ENCODE results near the gene SPACA9.
A peak's percentile ranks its signal among the peaks of the same experiment; 100 is the strongest.

Gene SPACA9

DNA sequence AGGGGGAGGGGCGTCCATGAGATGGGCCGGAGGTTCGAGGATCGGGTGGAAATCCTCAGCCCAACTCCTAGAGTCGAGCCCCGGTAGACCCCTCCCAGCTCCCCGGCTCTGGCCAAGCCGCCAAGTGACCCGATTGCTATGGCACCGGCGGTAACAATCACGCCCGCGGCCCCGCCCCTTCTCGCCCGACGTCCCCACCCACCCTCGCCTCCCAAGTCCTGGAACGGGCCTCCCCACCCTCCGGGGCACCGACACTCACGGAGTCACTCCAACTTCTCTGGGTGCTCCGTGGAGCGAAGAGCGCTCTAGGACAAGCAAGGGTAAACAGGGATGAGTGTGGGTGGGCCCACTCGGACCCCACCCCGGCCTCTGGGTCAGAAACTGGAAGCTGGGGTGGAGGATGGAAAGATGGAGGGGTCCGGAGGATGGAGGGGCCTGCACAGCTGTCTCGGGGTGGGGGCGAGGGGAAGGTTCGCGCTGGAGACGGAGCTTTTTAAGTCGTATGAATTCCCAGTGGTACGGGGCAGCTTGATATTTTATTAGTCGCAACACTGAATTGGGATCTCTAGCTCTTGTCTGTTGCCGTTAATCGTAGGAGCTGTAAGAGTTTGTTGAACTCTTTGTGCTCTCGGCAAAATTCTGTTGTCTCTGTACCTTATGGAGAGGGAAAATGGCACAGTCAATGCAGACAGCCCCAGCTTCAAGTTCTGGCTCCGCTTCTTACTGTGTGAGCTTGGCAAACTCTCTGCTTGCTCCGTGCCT, at the start of gene SPACA9:
Gene SPACA9, plus strand, starts transcription at position 204 of the 762 bp plus-strand sequence. CDS start 5,050 bp downstream, outside the sequence.
- DNase-seq, result peak in 1 of 2 experiments; percentile 46

DNA sequence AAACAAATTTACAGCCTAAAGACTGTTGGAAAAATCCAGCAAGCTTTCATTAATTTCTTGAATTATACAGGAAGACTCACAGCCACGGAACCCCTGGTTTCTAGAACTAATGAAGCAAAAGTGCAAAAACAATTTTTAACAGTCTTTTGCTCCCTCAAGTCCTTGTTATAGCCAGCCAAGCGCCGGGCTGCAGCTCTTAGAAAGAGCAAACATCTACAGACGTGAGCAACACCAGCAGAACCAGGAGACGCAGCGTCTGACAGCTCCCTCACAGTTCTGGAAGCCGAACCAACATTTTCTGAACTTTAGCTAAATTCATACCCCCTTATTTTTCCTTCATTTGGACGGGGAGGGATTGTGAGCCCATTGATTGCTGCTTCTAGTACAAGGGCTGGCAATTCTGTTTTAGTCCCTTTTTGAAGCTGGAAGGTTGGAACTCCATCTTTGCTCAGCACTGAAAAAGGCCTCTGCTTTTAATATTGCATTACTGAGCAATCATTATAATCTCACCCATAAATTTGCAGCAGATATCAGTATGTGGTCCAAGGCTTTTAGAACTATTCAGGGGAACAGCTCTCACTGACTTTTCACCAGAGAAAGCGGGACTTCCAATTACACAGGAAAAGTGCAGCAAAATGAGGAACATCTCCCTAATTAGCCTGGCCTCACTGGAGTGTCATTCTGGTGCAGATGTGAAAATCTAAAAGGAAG, 46.4 kb upstream of the SPACA9 start:
- no peak for DNase-seq

DNA sequence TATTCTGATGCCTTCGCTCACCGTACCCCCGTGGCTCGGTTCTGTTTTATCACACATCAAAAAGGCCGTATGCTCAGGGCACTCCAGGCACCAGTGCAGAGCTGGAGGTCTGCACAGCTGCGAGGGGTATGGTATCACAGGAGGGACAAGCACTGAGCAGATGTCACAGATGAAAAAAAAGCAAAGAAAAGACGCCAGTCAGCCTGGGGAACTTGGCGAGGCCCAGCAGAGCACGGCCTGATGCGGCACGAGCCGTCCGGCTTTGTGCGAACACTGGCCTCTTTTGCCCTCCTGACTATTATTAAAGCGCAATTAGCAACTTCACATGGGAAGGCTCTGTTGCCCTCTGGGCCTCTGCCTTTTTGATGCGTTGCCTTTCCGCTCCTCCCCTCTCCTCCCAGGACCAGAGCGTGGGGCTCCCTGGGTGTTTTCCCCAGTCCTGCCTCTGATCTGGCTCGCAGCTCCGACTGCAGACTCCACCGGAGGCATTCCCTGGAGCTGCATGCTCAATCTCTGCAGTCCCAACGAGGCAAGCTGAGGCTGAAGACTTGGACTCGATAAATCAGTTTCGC, 45.1 kb upstream of the SPACA9 start:
- no peak for DNase-seq

DNA sequence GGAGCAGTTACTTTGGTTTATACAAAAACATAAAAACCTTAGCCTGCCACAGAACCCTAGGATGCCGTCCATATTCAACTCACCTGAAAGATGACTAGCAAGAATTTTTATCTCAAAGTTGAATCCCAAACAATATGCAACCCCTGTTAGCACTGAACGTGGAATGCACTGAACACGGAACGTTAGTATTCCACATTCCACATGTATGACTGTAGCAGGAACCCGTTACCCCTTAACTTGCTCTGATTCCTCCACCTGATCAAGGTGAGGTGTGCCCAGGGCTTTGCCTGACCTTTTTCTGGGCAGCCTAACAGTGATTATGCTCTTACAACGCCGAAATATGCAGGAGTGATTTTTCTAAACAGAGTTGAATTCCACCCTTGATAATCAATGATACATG, 44.4 kb upstream of the SPACA9 start:
- no peak for DNase-seq

DNA sequence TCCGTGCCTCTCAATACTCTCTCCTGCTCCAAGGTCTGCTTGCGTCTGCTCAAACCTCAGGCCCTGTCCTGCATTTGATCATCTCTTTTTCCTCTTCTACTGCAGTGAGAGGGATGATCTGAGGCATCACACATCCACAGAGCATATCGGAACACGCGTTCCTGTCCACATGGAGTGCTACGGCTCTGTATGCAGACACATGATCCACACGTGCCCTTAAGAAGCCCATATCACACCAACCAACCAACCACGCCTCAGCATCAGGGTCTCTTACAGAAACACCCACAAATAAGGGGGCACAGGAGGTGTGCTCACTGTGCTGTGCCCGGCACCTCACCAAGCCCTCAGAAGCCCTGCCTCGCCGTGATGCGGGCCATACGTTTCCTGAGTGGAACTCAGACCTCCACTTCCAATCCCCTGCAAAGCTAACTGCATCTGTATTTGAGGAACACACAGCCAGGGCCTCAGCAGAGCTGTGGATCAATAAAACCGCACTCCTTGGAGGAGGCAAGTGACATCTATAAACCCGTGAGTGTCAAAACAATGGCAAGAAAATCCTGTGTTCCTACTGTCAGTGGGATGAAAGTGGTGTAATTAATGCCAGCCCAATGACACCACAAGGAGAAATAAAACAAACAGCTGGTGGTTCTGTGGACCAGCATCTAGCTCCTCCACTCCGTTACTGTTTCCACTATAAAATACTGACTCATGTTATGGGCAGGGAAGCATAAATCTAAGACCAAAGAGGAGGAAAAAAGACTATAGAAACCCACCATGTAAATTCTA, 41.0 kb upstream of the SPACA9 start:
- DNase-seq, result no peak

DNA sequence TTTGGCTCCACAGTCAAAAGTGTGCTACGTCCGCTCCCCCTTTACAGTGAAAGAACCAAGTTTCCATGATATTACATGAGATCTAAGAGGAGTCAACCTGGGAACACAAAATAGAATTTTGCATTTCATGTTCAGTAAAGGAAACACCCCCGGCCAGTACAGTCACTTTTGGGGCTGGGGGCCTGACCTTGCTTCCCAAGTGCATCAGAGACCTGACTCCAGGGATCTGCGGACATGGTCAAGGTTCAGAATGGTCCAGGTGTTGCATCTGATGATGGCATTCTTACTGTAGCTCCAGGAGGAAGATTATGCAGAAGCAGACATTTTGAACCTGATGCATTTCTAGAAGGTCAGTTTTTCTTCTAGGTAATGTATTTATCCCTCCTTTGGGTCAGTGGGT, 40.4 kb upstream of the SPACA9 start:
- no peak for DNase-seq

DNA sequence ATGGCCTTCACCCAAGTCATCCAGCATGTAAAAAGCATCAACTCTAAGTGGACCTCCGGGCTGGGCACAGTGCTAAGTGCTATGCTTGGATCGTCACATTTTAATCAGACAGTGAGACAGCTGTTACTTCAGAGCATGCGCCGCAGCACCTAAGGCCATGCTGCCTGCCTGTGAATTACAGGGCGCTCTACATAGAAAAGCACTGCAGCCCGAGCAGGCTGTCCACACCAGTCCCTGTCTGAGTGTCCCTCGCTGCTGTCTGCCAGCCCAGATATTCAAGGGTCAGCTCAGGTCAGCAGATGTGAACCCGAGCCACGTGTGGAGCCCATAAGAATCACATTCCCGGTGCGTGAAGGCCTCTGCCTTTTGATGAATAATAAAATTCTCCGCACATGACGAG, 37.7 kb upstream of the SPACA9 start:
- no peak for DNase-seq

DNA sequence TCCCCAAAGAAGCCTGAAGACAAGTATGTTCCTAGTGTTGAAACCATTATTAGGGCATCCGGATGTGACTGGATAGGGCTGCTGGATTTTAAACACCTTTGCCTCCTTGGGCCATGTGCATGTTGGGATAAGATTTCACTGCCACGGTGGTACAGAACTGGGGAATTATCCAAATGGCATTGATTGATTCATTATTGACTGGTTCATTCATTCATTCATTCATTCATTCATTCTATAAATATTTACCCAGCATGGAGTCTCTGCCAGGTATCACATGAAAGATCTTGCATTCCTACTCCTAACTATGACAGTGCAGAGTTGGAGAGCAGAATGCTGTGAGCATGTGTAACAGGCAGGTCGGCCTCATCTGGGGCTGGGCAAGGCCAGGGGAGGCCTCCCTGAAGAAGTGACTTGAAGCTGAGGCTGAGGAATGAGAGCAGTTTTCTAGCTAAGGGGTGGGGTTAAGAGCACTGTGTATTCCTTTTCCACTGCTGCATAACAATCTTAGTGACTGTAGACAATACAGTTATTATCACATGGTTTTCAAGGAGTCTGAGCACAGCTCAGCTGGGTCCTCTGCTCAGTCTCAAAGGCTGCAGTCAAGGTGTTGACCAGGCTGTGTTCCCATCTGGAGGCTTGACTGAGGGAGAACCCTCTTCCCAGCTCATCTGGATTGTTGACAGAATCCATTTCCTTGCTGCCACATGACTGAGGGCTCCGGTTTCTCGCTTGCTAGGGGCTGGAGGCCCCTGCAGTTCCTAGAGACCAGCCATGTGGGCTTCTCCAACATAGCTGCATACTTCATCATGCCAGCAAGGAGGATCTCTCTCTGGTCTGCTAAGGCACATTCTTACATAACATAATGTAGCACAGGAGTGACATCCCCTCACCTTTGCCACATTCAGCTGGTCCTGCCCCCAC, 36.3 kb upstream of the SPACA9 start:
- no peak for DNase-seq

DNA sequence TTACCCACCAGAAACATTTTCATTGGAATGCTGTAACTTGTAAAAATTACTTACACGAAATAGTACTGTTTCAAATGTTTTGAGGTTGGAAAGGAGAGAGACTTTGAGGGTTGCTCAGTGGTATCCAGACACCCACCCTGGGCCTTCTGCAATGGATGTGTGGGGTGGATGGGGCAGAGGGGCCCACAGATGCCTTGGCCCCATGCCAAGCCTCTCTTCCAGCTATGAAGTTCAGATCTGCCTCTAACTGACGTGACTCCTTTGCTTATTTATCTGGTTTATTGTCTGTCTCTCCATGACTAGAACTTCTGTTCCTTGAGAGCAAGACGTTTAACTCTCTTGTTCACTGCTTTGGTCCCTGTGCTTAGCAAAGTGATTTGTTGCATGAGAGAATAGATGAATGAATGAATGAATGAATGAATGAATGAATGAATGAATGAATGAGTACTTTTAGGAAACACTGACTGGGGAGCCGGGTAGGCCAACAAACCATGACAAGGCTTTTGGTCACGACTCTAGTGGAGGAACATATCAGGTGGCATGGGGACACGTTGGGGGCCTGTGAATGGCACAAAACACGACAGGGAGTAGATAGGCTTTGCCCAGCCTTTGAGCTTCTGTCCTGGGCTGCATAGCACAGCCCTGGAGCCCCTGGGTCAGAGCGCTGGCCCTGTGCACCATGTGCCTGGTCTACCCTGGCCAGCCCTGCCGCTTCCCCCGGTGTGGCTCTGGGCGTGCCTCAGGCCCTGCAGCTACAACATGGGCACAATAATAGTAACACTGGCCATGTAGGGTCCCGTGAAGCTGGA, 32.4 kb upstream of the SPACA9 start:
- DNase-seq, result no peak

DNA sequence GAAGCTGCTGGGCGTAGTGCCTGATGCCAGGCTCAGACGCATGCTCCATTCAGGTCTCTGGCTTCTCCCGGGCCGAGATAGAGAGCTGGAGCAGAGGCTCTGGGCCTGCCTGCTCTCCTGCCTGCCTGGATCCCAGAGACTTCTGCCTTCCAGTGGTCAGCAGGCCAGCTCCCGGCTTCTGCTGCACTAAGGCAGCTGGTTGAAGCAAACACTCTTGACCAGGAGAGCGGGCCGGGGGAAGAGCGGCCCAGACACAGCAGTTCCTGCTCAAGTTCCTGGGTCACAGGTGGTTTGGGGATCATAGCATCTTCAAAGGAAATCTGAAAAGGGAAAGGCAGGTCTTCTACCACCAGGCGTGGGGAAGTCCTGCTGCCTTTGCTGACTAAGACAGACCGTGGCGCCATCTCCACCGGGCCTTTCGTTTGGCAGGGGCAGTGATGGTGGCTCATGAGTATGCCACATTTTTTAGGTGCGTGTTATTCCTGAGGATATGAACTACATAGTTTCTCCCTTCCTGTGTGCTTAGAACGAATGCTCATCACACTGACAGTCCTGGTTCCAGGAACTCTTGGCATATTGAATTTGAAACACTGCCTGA, 31.7 kb upstream of the SPACA9 start:
- DNase-seq, result no peak

DNA sequence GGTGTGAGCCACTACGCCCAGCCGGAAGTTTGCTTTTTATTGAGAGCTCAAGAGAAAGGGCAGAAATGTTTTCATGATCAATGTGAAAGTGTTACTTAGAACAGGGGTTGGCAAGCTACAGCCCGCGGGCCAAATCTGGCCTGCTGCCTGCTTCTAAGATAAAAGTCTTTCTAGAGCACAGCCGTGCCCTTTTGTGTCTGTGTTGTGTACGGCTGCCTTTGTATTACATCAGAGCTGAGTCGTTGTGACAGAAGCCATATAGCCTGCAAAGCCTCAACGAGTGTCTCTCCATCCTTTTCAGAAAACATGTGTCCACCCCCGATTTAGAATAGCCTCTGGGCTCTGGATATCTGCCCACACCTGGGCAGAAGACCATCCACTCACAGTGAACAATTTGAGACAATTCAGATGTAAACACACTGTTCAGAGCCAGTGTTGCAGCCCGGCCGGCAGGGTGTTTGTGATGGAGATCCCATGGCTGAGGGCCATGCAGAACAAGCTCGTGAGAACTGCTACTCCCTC, 29.5 kb upstream of the SPACA9 start:
- DNase-seq, result no peak

DNA sequence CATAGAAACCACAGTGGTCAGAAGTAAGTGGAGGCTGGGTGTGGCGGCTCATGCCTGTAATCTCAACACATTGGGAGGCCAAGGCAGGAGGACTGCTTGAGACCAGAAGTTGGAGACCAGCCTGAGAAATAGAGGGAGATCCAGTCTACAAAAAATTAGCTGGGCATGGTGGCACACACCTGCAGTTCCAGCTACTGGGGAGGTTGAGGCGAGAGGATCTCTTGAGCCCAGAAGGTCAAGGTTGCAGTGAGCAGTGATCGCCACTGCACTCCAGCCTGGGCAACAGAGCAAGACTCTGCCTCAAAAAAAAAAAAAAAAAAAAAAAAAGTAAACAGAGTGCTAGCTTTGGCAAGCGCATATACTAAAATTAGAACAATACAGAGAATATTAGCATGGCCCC, 25.2 kb upstream of the SPACA9 start:
- no peak for DNase-seq

DNA sequence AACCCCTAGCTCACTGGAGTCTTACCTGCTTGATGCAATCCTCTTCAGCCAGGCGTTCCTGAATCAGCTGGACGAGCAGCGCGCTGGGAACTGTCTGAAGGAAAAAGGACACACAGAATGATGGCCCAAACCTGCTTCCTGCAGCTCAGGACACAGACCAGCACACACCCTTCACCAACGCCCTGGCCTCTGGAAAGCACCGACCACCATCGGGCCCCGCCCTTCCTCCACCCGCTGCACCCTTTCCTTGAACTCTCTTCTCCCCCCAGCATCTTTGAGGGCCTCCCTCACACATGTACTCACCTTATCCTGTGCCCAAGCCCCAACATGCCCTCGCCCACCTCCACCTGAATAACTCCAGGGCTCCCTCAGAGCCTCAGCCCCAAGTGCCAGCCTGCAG, 23.9 kb upstream of the SPACA9 start:
- DNase-seq, result no peak

DNA sequence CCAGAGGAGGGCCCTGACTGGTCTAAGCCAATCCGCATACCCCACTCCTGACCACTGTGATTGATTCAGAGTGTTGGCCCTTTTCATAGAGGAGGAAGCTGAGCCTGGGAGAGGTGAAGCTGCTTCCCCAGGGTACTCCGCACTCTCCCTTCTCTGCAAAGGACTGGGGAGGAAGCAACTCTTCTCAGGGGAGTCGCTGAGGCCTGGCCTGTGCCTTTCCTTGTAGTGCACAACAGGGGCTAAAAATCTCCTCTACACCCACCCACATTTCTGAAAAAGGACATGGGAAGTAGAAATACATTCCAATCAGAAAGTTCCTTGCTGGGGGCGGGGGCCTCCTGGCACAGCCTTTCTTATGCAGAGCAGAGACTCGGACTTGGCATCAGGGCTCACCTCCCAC, 22.8 kb upstream of the SPACA9 start:
- DNase-seq, result no peak

DNA sequence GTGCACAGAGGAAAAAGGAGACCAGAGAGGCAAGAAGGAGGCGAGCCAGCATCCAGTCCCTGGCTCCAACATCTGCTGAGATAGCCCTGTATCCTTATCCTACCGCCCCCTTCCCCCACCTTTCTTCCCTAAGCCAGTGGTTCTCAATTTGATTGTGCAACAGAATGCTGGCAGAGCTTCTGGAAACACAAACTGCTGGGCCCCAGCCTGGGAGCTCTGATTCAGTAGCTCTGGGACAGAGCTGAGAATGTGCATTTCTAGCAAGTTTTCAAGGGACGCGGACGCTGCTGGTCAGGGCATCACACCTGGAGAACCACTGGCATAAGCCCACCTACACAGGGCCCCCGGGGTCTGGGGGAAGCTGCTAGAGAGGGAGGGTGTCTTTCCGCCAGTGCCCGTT, 21.7 kb upstream of the SPACA9 start:
- no peak for DNase-seq

DNA sequence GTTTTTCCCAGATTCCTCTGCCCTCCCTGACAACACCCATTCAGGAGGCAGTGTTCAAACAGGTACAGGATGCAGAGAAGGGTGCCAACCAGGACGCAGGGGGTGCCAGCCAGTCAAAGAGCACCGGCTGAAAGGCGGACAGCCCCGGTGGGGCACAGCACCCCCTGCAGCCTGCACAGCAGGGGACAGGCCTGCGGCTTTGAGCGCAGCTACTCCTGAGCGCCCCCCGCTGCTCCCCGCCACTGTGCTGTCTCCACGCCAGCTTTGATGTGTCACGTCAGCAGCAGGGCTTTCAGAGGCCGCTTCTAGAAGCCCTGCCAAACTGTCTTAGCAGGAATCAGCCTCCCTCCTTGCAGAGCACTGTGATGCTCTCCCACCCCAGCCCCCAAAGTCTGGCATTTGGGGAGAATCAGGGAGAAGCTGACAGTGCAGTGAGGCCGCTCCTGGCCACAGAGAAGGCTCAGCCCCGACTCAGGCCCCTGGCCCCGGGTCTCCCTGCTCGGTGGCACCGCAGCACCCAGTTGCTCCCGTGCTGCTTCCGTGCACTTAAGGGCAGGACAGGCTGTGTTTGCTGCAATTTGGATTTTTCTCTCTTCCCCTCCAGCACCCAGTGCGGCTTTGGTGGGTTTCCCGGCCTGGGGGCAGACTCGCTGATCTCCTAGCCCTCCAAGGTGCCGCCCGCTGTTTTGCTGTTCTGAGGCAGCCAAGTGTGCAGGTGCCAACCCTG, 20.9 kb upstream of the SPACA9 start:
- DNase-seq, result no peak

DNA sequence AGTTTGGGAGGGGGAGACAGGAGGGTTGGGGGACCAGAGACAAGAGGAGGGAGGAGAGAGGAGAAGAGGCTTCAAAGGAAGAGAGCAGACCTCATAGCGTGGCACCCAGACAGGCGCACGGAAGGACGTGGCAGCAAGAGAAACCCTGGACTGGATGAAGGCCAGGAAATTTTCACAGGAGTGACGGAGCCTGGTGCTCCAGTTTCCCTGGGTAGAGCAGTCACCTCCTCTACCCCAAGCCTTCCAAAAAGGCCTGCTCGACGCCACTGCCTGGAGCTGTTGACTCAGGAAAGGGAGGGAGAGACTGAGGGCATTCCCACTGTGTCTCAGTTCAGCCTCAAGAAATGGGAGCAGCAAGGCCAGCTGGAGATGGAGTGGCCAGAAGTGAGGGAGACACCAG, 19.9 kb upstream of the SPACA9 start:
- no peak for DNase-seq

DNA sequence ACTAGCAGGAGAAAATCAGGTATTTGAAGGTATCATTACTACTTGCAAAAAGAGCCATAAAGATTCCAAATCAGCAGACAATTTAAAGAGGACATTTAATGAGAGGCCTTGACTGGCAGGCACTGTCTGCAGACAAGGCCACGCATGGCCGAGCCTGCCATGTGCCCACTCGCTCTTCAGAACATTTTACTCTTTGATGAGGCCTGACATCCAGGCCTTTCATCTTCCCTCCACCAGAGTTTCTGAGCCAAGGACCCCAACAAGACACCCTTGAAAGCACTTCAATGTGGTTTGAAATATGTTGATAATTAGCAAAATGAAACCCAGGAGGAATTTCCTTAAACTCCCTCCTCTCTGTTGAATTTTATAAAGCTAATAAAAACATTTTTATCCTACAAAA, 17.0 kb upstream of the SPACA9 start:
- DNase-seq, result no peak

DNA sequence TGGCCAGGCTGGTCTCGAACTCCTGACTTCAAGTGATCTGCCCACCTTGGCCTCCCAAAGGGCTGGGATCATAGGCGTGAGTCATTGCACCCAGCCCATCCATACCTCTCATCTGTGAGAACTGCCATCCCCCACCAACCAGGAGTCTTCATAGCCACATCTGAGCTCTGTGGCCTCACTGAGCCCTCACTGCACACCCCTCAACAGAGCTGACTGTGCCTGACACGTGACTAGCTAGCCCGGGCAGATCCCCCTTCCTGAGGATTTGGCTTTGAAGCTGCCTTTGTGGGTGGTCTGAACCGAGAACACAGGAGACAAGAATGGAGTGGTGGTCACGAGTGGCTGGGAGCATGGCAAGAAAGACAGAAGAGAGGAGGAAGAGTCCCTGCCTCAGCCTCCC, 16.2 kb upstream of the SPACA9 start:
- no peak for DNase-seq

DNA sequence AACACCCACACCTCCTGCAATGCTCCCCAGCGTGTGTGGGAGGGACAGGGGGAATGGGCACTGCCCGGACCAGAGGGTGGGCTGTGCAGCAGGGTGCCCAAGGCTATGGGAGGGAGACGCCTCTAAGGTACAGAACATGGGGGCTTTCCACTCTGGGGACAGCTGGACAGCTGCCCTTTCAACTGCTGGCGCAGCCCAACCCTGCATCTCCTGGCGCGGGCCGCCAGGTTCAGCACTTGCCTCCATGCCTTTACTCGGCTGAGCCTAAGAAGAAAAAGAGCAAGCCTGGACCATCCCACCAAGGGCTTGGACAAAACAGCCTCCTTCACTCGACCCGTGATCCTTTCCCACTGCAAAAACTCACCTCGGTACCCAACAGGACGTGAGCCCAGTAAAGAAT, 15.6 kb upstream of the SPACA9 start:
- DNase-seq, result no peak
